ENCODE data around the gene ZSCAN2. TPM values are rescaled to one million over a fixed set of nuclear protein-coding genes. Genes with fewer than 3 reads are reported as not detected.

The ZSCAN2 gene
- total RNA-seq, 2 donors from 2014 or later, result 2.8 to 4.6 TPM

GRCh38 chr15:84620626-84621025 lies 19.8 kb downstream of the ZSCAN2 start:
- Histone ChIP-seq H3K4me3 (no peak overlapping the region), H3K27ac (no peak overlapping the region), H3K4me1 (ENCODE audit: control insufficient read depth in 1 of 2, low read depth in 2 of 2) (peaks cover 0 to 4% of the 10 kb centered on the region in 2 donors), H3K9me3 (peaks cover 17% of the 10 kb centered on the region), H3K27me3 (replicated peaks; ENCODE audit: insufficient read depth) (no peaks in the 10 kb centered on the region), H3K36me3 (peaks cover 10% of the 10 kb centered on the region)
- no peak for TF ChIP-seq CTCF (IDR thresholded peaks at IDR 0.05)
- ATAC-seq (ENCODE audit: insufficient number of reproducible peaks, low FRiP score, low read depth) (no peak), DNase-seq (ENCODE audit: low spot score) (no peak)

GRCh38 chr15:84621358-84621979 lies 20.7 kb downstream of the ZSCAN2 start:
- DNase-seq (ENCODE audit: low spot score) (no peak), ATAC-seq (ENCODE audit: insufficient number of reproducible peaks, low FRiP score, low read depth) (no peak)
- Histone ChIP-seq H3K36me3 (peaks cover 10% of the 10 kb centered on the region), H3K27ac (no peak overlapping the region), H3K27me3 (replicated peaks; ENCODE audit: insufficient read depth) (no peaks in the 10 kb centered on the region), H3K4me3 (no peak overlapping the region), H3K9me3 (peaks cover 17% of the 10 kb centered on the region), H3K4me1 (ENCODE audit: control insufficient read depth in 1 of 2, low read depth in 2 of 2) (peaks cover 0 to 3% of the 10 kb centered on the region in 2 donors)
- no peak for TF ChIP-seq CTCF (IDR thresholded peaks at IDR 0.05)

GRCh38 chr15:84624359-84624758 lies 23.6 kb downstream of the ZSCAN2 start:
- DNase-seq (ENCODE audit: low spot score) (no peak), ATAC-seq (ENCODE audit: insufficient number of reproducible peaks, low FRiP score, low read depth) (no peak)
- Histone ChIP-seq H3K4me1 (ENCODE audit: control insufficient read depth in 1 of 2, low read depth in 2 of 2) (no peaks in the 10 kb centered on the region), H3K27me3 (replicated peaks; ENCODE audit: insufficient read depth) (no peaks in the 10 kb centered on the region), H3K36me3 (peaks cover 10% of the 10 kb centered on the region), H3K4me3 (no peak overlapping the region), H3K9me3 (peaks cover 17% of the 10 kb centered on the region), H3K27ac (no peak overlapping the region)
- no peak for TF ChIP-seq CTCF (IDR thresholded peaks at IDR 0.05)

- no peaks in the 10 kb centered on the region for H3K27me3 ChIP-seq (replicated peaks; ENCODE audit: insufficient read depth)
- TF ChIP-seq CTCF (IDR thresholded peaks at IDR 0.05), result no peak
- DNase-seq (ENCODE audit: low spot score), result no peak
- peaks cover 0 to 3% of the 10 kb centered on the region in 2 donors for H3K4me1 ChIP-seq (ENCODE audit: control insufficient read depth in 1 of 2, low read depth in 2 of 2)
- no peak for ATAC-seq (ENCODE audit: insufficient number of reproducible peaks, low FRiP score, low read depth)
- peaks cover 17% of the 10 kb centered on the region for H3K9me3 ChIP-seq
- no peak overlapping the region for H3K4me3 ChIP-seq
- H3K27ac ChIP-seq, result no peak overlapping the region
- peaks cover 10% of the 10 kb centered on the region for H3K36me3 ChIP-seq
These were observed 24.3 kb downstream of the ZSCAN2 start for GRCh38 chr15:84625123-84625522.

GRCh38 chr15:84629033-84629432 lies 28.2 kb downstream of the ZSCAN2 start:
- DNase-seq (ENCODE audit: low spot score), result no peak
- H3K4me3 ChIP-seq, result no peak overlapping the region
- H3K9me3 ChIP-seq, result no peaks in the 10 kb centered on the region
- no peaks in the 10 kb centered on the region for H3K27me3 ChIP-seq (replicated peaks; ENCODE audit: insufficient read depth)
- H3K36me3 ChIP-seq, result no peaks in the 10 kb centered on the region
- no peak for ATAC-seq (ENCODE audit: insufficient number of reproducible peaks, low FRiP score, low read depth)
- TF ChIP-seq CTCF (IDR thresholded peaks at IDR 0.05), result no peak
- H3K4me1 ChIP-seq (ENCODE audit: control insufficient read depth in 1 of 2, low read depth in 2 of 2), result peaks cover 16 to 26% of the 10 kb centered on the region in 2 donors
- H3K27ac ChIP-seq, result no peak overlapping the region

All from thoracic aorta (tissue), 2 donors.